GM19395 (cell line): Measurements from ENCODE around the gene YIF1A.

Experiments used
- ATAC-seq: cut with Tn5 transposase; IDR thresholded peaks from one replicate; pipeline ENCODE4 v1.9.1; 2021; ENCODE audit warnings: mild to moderate bottlenecking, moderate library complexity; ENCODE audit not compliant: unreplicated experiment

YIF1A gene

GRCh38 chr11:66248903-66249302 lies 40.0 kb downstream of the YIF1A start:
- ATAC-seq: no peak

- ATAC-seq: no peak
Measured at GRCh38 chr11:66247801-66248200, 41.1 kb downstream of the YIF1A start.

- no peak for ATAC-seq
Measured at GRCh38 chr11:66247295-66247694, 41.6 kb downstream of the YIF1A start.

GRCh38 chr11:66243782-66244535 lies 45.0 kb downstream of the YIF1A start:
- ATAC-seq: no peak

GRCh38 chr11:66242095-66242765 lies 46.7 kb downstream of the YIF1A start:
- ATAC-seq: no peak

GRCh38 chr11:66240781-66241136 lies 48.2 kb downstream of the YIF1A start:
- no peak for ATAC-seq

GRCh38 chr11:66239998-66240780 lies 48.8 kb downstream of the YIF1A start:
- no peak for ATAC-seq

- no peak for ATAC-seq
Measured at GRCh38 chr11:66239511-66239910, 49.4 kb downstream of the YIF1A start.

GRCh38 chr11:66238786-66239413 lies 50.0 kb downstream of the YIF1A start:
- ATAC-seq: no peak

GRCh38 chr11:66237867-66238266 lies 51.1 kb downstream of the YIF1A start:
- no peak for ATAC-seq

- ATAC-seq: no peak
Measured at GRCh38 chr11:66235141-66235540, 53.8 kb downstream of the YIF1A start.
